DMS79 (cell line): ENCODE results near the gene CARD9.
"Not testable (repeated sequence)": the region's sequence is repeated elsewhere in the genome, so short reads cannot be mapped to it uniquely, and the experiment has no call there.

Experiments used
- DNase-seq: peaks from one replicate; lab custom pipeline; 2025; lab: John Stamatoyannopoulos, UW

The CARD9 gene

DNA sequence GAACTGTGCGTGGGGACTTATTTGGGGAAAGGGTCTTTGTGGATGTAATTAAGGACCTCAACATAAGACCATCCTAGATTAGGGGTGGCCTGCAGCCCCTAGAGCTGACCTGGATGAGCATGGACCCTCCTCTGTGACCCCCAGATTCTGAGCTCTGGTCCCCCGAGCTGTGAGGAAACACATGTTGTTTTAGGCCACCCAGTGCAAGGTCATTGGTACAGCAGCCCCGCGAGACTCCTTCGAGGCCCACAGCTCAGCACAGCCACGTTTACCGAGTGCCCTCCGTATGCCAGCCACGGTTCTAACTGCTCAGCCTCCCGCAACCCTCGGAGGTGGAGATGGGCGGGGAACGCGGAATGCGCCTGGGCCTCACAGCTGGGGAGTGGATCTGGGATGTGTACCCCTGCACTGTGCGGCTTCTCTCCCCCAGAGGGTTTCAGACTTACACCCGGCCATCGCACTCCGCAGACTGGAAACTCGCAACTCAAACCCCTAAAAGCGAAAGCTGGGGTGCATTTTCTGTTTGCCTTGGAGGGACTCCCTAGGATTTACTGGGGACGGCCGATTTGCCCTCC lies 50.6 kb downstream of the CARD9 start:
- no peak for DNase-seq

DNA sequence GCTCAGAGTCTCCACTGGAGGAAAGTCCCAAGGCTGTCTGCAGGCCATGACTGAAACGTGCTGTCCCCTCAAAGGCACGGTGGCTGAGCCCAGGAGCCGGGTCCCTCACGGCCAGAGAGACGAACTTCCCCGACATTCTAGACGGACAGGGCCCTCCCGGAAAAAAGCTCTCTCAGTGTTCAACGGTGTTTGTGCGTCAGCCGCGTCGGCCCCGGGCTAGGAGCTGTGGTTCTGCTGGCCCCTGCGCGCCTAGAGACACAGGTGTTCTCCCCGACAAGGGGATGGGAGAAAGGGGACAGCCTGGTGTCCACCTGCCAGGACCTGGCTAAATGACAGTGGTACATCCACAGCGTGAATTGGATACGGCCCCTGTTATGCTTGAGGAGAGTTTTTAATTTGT lies 51.9 kb downstream of the CARD9 start:
- DNase-seq: no peak

DNA sequence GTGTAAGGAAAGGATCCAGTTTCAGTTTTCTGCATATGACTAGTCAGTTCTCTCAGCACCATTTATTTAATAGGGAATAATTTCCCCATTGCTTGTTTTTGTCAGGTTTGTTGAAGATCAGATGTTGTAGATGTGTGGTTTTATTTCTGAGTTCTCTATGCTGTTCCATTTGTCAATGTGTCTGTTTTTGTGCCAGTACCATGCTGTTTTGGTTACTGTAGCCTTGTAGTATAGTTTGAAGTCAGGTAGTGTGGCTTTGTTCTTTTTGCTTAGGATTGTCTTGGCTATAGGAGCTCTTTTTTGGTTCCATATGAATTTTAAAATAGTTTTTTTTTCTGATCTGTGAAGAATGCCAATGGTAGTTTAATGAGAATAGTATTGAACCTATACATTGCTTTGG lies 52.5 kb downstream of the CARD9 start:
- not testable (repeated sequence) for DNase-seq

DNA sequence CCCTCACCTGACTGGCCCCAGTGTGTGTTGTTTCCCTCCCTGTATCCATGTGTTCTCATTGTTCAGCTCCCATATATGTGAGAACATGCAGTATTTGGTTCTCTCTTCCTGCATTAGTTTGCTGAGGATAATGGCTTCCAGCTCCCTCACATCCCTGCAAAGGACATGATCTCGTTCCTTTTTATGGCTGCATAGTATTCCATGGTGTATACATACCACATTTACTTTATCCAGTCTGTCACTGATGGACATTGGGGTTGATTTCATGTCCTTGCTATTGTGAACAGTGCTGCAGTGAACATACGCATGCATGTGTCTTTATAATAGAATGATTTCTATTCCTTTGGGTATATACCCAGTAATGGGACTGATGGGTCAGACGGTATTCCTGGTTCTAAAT lies 53.5 kb downstream of the CARD9 start:
- DNase-seq: not testable (repeated sequence)

DNA sequence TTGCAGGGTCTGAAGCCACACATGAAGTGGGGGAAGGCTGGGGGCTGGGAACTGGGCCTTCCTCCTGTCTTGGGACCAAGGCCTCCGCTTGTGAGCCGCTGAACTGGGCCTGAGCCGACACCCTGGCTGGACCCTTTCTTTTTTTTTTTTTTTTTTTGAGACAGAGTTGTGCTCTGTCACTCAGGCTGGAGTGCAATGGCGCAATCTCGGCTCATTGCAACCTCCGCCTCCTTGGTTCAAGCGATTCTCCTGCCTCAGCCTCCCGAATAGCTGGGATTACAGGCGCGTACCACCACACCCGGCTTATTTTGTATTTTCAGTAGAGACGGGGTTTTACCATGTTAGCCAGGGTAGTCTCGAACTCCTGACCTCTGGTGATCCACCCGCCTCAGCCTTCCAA lies 54.2 kb downstream of the CARD9 start:
- not testable (repeated sequence) for DNase-seq

DNA sequence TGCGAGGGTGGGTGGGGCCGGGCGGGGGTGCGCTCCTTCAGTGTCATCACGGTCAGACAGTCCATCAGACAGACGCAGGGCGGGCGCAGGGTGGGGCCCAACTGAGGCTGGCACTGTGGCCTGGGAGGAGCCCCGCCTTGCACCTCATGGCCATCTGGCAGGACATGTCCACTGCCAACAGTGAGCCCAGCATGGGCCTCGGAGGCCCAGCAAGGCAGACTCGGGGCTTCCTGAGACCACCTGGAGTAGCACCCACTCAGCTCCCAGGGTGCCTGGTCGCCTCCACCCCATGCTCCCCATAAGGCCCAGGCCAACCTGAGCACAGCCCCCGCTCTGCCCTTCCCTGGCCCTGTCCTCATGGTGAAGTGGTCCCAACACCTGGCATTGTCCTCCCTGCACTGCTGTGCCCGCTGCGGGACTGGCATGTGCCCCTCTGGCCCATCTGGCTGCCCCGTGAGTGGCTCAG lies 54.7 kb downstream of the CARD9 start:
- no peak for DNase-seq

DNA sequence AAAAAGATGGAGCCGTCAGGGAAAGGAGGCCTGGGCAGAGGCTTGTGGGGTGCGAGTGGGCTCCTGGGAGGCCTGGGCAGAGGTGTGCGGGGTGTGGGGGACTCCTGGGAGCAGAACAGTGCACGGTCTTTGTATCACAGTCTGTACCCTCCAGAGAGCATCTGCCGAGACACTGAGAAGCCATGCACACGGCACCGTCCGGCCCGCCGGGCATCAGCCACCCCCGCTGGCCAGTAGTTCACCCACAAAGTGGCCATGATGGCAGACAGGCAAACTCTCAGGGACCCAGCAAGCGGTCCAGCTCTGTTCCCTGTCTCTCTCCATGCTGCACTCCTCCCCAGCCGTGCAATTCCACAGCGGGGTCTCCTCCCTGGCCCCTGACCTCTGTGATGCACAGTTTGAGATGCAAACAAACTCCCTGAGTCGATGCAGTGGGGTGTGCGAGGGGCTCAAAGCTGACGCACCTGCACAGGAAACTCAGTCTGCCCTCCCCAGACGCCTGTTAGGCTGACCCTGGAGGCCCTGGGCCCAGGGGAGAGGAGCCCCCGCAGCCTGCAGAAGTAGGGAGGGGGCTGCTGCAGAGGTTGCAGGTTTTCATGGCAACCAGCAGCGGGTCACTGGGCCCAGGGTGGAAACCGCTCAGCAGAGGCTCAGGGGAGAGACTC lies 55.2 kb downstream of the CARD9 start:
- DNase-seq: no peak

DNA sequence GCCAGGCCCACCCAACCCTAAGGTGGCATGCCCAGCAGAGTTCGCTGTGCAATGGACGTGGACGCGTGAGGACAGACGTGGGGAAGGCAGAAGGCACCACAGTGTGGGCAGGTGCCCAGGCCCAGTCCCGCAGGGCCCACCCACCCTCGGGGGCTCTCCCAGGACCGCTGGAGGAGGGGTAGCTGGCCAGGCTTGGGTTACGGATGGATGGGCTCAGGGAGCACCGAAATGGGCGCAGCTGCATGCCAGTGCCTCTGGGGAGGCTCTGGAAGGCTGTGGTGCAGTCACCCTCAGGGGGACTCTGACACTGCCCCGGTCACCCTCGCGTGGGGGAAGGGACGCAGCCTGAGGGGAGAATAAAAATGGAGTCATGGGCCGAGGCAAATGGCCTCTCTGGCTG lies 55.8 kb downstream of the CARD9 start:
- DNase-seq: no peak

DNA sequence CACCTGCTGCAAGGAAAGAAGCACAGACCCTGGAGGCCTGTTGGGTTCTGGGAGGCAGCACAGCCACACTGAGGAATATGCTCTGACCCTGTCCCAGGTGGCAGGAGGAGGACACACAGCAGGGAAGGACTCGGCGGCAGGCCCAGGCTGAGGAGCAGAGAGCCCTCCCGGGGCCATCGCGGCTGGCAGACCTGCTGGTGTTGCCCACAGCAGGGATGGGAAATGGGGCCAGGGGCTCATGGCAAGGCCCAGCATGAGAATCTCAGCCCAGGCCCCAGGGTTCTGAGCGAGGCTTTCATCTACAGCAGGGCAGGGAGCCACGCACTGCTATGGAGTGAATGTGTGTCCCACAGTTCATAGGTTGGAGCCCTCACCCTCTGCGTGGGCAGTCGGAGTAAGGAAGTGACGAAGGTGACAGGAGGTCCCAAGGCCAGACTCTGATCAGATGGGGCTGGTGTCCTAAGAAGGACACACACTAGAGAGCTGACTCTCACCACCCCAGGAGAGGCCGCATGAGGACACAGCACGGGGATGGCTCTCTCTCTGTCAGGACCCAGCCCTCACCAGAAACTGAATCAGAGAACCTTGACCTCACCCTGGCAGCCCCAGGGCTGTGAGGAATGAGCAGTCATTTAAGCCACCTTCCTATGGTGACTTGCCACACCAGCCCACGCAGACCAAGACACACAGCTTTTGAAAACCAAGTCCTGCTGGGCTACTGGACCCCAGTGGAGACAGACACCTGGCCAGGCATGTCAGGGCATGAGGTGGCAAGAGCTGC lies 56.4 kb downstream of the CARD9 start:
- no peak for DNase-seq

DNA sequence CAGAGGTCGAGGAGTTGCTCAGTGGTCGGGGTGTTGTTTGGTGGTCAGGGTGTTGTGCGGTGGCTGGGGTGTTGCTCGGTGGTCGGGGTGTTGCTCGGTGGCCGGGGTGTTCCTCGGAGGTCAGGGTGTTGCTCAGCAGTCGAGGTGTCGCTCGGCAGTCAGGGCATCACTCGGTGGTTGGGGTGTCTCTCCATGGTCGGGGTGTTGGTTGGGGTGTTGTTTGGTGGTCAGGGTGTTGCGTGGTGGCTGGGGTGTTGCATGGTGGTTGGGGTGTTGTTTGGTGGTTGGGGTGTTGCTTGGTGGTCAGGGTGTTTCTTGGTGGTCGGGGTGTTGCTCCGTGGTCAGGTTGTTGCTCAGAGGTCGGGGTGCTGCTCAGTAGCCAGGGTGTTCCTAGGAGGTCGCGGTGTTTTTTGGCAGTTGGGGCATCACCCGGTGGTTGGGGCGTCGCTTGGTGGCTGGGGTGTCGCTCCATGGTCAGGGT lies 57.2 kb downstream of the CARD9 start:
- no peak for DNase-seq

DNA sequence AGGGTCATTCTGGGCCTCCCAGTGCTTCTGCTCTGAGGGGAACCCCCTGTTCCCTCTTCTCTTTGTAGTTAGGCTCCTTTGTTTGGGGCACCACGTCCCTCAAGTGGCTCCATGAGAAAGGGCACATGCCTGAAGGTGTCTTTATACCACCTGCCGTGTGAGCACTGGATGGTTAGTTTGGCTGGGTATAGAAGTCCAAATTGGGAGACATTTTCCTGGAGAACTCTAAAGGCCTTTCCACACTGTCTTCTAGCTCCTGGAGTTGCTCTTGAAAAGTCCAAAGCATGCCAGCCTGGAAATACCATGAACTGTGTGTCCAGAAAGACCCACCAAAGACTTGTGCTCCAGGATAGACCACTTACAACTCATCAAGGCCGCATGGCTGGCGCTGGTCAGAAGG lies 58.5 kb downstream of the CARD9 start:
- no peak for DNase-seq

DNA sequence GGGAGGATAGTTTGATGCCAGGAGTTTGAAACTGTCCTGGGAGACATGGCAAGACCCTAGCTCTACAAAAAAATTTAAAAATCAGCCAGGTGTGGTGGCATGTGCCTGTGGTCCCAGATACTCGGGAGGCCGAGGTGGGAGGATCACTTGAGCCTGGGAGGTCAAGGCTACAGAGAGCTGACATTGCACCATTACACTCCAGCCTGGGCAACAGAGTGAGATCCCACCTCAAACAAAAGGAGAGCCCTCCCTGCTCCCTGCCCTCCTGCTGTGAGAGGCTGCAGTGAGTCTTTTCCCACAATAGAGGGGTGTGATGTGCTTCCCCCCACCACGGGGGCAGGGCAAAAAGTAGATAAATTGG lies 59.4 kb downstream of the CARD9 start:
- no peak for DNase-seq
